Measurements from ENCODE around the gene RAP1GAP2. TPM values are rescaled to one million over a fixed set of nuclear protein-coding genes. Genes with fewer than 3 reads are reported as not detected.
"Not testable (repeated sequence)": the region's sequence is repeated elsewhere in the genome, so short reads cannot be mapped to it uniquely, and the experiment has no call there.

The RAP1GAP2 gene
- total RNA-seq, 1 donor from 2014 or later, result 8.4 TPM

GRCh38 chr17:2974347-2974746, 178.1 kb downstream of the RAP1GAP2 start:
- intact Hi-C loops (cut with DNase I), result no loop called here
- DNase-seq (ENCODE audit: low spot score), result no peak
- no peak for ATAC-seq

GRCh38 chr17:2975469-2975958, 179.3 kb downstream of the RAP1GAP2 start:
- ATAC-seq (no peak), DNase-seq (ENCODE audit: low spot score) (no peak)
- intact Hi-C loops (cut with DNase I), result no loop called here

GRCh38 chr17:2977157-2977556, 180.9 kb downstream of the RAP1GAP2 start:
- intact Hi-C loops (cut with DNase I), result no loop called here
- ATAC-seq, result no peak
- no peak for DNase-seq (ENCODE audit: low spot score)

GRCh38 chr17:2978116-2978515, 181.9 kb downstream of the RAP1GAP2 start:
- no peak for ATAC-seq
- no peak for DNase-seq (ENCODE audit: low spot score)
- intact Hi-C loops (cut with DNase I), result no loop called here

- DNase-seq (ENCODE audit: low spot score), result no peak
- ATAC-seq, result no peak
- intact Hi-C loops (cut with DNase I), result no loop called here
Observed at GRCh38 chr17:2978991-2979390, 182.8 kb downstream of the RAP1GAP2 start.

- no peak for DNase-seq (ENCODE audit: low spot score)
Observed at GRCh38 chr17:2980211-2980903, 184.1 kb downstream of the RAP1GAP2 start.

GRCh38 chr17:2980904-2981246, 184.6 kb downstream of the RAP1GAP2 start:
- no peak for DNase-seq (ENCODE audit: low spot score)
- intact Hi-C loops (cut with DNase I), result no loop called here
- ATAC-seq, result no peak

More at GRCh38 chr17:2980211-2980903, 184.1 kb downstream of the RAP1GAP2 start:
- intact Hi-C loops (cut with DNase I), result no loop called here
- ATAC-seq, result no peak

- ATAC-seq (no peak), DNase-seq (ENCODE audit: low spot score) (no peak)
- intact Hi-C loops (cut with DNase I), result no loop called here
Observed at GRCh38 chr17:2981325-2981724, 185.1 kb downstream of the RAP1GAP2 start.

- ATAC-seq (peak; percentile 91), DNase-seq (ENCODE audit: low spot score) (no peak)
- intact Hi-C loops (cut with DNase I), result no loop called here
Observed at GRCh38 chr17:2982854-2983253, 186.6 kb downstream of the RAP1GAP2 start.

GRCh38 chr17:2983255-2983654, 187.0 kb downstream of the RAP1GAP2 start:
- DNase-seq (ENCODE audit: low spot score) (no peak), ATAC-seq (peak; percentile 15)
- intact Hi-C loops (cut with DNase I), result no loop called here

- ATAC-seq, result no peak
- no peak for DNase-seq (ENCODE audit: low spot score)
- intact Hi-C loops (cut with DNase I), result no loop called here
Observed at GRCh38 chr17:2985318-2985717, 189.1 kb downstream of the RAP1GAP2 start.

- ATAC-seq (no peak), DNase-seq (ENCODE audit: low spot score) (no peak)
- intact Hi-C loops (cut with DNase I), result no loop called here
Observed at GRCh38 chr17:2986925-2987324, 190.7 kb downstream of the RAP1GAP2 start.

GRCh38 chr17:2989396-2989795, 193.2 kb downstream of the RAP1GAP2 start:
- intact Hi-C loops (cut with DNase I); ATAC-seq; DNase-seq (ENCODE audit: low spot score): not testable (repeated sequence)

- no peak for ATAC-seq
- intact Hi-C loops (cut with DNase I), result no loop called here
- DNase-seq (ENCODE audit: low spot score), result no peak
Observed at GRCh38 chr17:2989855-2990254, 193.6 kb downstream of the RAP1GAP2 start.

GRCh38 chr17:2990396-2990795, 194.2 kb downstream of the RAP1GAP2 start:
- intact Hi-C loops (cut with DNase I), result no loop called here
- peak; percentile 74 for ATAC-seq
- DNase-seq (ENCODE audit: low spot score), result no peak

GRCh38 chr17:2991396-2992180, 195.3 kb downstream of the RAP1GAP2 start:
- DNase-seq (ENCODE audit: low spot score); intact Hi-C loops (cut with DNase I); ATAC-seq: not testable (repeated sequence)

- intact Hi-C loops (cut with DNase I), result no loop called here
- ATAC-seq, result no peak
Observed at GRCh38 chr17:2994441-2994840, 198.2 kb downstream of the RAP1GAP2 start.

GRCh38 chr17:2995377-2995776, 199.1 kb downstream of the RAP1GAP2 start:
- no peak for DNase-seq (ENCODE audit: low spot score)
- intact Hi-C loops (cut with DNase I), result no loop called here
- peak; percentile 73 for ATAC-seq

More at GRCh38 chr17:2994441-2994840, 198.2 kb downstream of the RAP1GAP2 start:
- no peak for DNase-seq (ENCODE audit: low spot score)

- intact Hi-C loops (cut with DNase I), result no loop called here
- ATAC-seq (peak; percentile 90), DNase-seq (ENCODE audit: low spot score) (no peak)
Observed at GRCh38 chr17:2995886-2996809, 199.9 kb downstream of the RAP1GAP2 start.

Data from sciatic nerve (tissue), 2 donors.